GM12878 (cell line): ENCODE data around the gene AMOTL1.

ENCODE experiments used
- BHLHE40 ChIP-seq, 2 experiments: fragments of 450-650 bp in 1 of 2; IDR thresholded peaks; 2 replicates each; pipeline ENCODE4 v1.6.1; 2011 to 2017; ENCODE audit warnings: low read depth in 2 of 2, borderline replicate concordance in 1 of 2, improper control_type of control experiment in 1 of 2, low read length in 1 of 2, mild to moderate bottlenecking in 1 of 2
- CTCF ChIP-seq, 3 experiments: IDR thresholded peaks in 2 of 3; conservative IDR thresholded peaks in 1 of 3; 2 replicates each; pipeline ENCODE4 v1.5.1; 2011; ENCODE audit warnings: low read depth in 3 of 3, low read length in 3 of 3, mild to moderate bottlenecking in 3 of 3, control low read depth in 2 of 3, moderate library complexity in 2 of 3, inconsistent platforms in 1 of 3, mixed read lengths in 1 of 3; ENCODE audit not compliant: control insufficient read depth in 2 of 3, insufficient read depth in 1 of 3; ENCODE audit errors: extremely low read depth in 1 of 3
- DPF2 ChIP-seq: fragments of 450-650 bp; IDR thresholded peaks from 2 replicates; pipeline ENCODE4 v1.6.1; 2017; ENCODE audit warnings: mild to moderate bottlenecking
- EP300 ChIP-seq, 2 experiments: fragments of 150-350 bp in 1 of 2; IDR thresholded peaks; 2 replicates each; pipeline ENCODE4 v1.6.1; 2011 to 2012; ENCODE audit warnings: low read depth in 2 of 2, low read length in 2 of 2, borderline replicate concordance in 1 of 2, improper control_type of control experiment in 1 of 2, inconsistent platforms in 1 of 2; ENCODE audit not compliant: control insufficient read depth in 1 of 2
- MEF2A ChIP-seq: IDR thresholded peaks from 2 replicates; pipeline ENCODE4 v1.6.1; 2011; ENCODE audit warnings: low read depth, mild to moderate bottlenecking, low read length, moderate library complexity; ENCODE audit not compliant: insufficient read depth
- POLR2A ChIP-seq: IDR thresholded peaks from 2 replicates; pipeline ENCODE4 v1.6.1; 2011; ENCODE audit warnings: low read depth, mild to moderate bottlenecking, low read length
- RCOR1 ChIP-seq: conservative IDR thresholded peaks from 2 replicates; pipeline ENCODE4 v1.6.1; 2012; ENCODE audit warnings: low read depth, low read length, improper control_type of control experiment
- SMARCA5 ChIP-seq: fragments of 450-650 bp; IDR thresholded peaks from 2 replicates; pipeline ENCODE4 v1.6.1; 2017; ENCODE audit warnings: mild to moderate bottlenecking
- TF ChIP-seq, protein P1 (sequence below): fragments of 450-650 bp; IDR thresholded peaks from 2 replicates; pipeline ENCODE4 v1.6.1; 2017; ENCODE audit warnings: mild to moderate bottlenecking, moderate library complexity
- TF ChIP-seq, protein P2 (sequence below): fragments of 450-650 bp; IDR thresholded peaks from 2 replicates; pipeline ENCODE4 v1.6.1; 2017; ENCODE audit warnings: mild to moderate bottlenecking

GRCh38 chr11:94832604-94833235 lies 64.6 kb downstream of the AMOTL1 start:
- TF ChIP-seq, protein P1, sequence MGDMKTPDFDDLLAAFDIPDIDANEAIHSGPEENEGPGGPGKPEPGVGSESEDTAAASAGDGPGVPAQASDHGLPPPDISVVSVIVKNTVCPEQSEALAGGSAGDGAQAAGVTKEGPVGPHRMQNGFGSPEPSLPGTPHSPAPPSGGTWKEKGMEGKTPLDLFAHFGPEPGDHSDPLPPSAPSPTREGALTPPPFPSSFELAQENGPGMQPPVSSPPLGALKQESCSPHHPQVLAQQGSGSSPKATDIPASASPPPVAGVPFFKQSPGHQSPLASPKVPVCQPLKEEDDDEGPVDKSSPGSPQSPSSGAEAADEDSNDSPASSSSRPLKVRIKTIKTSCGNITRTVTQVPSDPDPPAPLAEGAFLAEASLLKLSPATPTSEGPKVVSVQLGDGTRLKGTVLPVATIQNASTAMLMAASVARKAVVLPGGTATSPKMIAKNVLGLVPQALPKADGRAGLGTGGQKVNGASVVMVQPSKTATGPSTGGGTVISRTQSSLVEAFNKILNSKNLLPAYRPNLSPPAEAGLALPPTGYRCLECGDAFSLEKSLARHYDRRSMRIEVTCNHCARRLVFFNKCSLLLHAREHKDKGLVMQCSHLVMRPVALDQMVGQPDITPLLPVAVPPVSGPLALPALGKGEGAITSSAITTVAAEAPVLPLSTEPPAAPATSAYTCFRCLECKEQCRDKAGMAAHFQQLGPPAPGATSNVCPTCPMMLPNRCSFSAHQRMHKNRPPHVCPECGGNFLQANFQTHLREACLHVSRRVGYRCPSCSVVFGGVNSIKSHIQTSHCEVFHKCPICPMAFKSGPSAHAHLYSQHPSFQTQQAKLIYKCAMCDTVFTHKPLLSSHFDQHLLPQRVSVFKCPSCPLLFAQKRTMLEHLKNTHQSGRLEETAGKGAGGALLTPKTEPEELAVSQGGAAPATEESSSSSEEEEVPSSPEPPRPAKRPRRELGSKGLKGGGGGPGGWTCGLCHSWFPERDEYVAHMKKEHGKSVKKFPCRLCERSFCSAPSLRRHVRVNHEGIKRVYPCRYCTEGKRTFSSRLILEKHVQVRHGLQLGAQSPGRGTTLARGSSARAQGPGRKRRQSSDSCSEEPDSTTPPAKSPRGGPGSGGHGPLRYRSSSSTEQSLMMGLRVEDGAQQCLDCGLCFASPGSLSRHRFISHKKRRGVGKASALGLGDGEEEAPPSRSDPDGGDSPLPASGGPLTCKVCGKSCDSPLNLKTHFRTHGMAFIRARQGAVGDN = no peak
- TF ChIP-seq CTCF (IDR thresholded peaks at IDR 0.05 in 2 of 3, conservative IDR thresholded peaks at IDR 0.05 in 1 of 3; ENCODE audit: control insufficient read depth in 2 of 3, extremely low read depth in 1 of 3, insufficient read depth in 1 of 3, low read depth in 3 of 3, low read length in 3 of 3) = no peak
- no peak for TF ChIP-seq RCOR1
- TF ChIP-seq, protein P2, sequence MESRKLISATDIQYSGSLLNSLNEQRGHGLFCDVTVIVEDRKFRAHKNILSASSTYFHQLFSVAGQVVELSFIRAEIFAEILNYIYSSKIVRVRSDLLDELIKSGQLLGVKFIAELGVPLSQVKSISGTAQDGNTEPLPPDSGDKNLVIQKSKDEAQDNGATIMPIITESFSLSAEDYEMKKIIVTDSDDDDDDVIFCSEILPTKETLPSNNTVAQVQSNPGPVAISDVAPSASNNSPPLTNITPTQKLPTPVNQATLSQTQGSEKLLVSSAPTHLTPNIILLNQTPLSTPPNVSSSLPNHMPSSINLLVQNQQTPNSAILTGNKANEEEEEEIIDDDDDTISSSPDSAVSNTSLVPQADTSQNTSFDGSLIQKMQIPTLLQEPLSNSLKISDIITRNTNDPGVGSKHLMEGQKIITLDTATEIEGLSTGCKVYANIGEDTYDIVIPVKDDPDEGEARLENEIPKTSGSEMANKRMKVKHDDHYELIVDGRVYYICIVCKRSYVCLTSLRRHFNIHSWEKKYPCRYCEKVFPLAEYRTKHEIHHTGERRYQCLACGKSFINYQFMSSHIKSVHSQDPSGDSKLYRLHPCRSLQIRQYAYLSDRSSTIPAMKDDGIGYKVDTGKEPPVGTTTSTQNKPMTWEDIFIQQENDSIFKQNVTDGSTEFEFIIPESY = no peak
- TF ChIP-seq BHLHE40 (IDR thresholded peaks at IDR 0.05; ENCODE audit: borderline replicate concordance in 1 of 2, low read depth in 2 of 2, low read length in 1 of 2) = no peak
- TF ChIP-seq DPF2 = no peak
- TF ChIP-seq POLR2A = no peak
- TF ChIP-seq MEF2A = no peak
- no peak for TF ChIP-seq EP300 (IDR thresholded peaks at IDR 0.05; ENCODE audit: borderline replicate concordance in 1 of 2, control insufficient read depth in 1 of 2, low read depth in 2 of 2, low read length in 2 of 2)
- no peak for TF ChIP-seq SMARCA5
